Cardiac muscle cell (in vitro differentiated cells and primary cell): ENCODE data around the gene CLIP2. TPM values are rescaled to one million over a fixed set of nuclear protein-coding genes. Genes with fewer than 3 reads are reported as not detected.

ENCODE experiments used
- DNase-seq, 2 donors: peaks; one replicate each; pipeline versions ENCODE4 v3.0.0 to v3.0.0-alpha.2; 2010 to 2017; ENCODE audit warnings: low read depth in 1 of 2, low spot score in 1 of 2
- H3K27ac ChIP-seq: fragments of 200-600 bp; sonication (generic); 2 replicates; pipeline ENCODE4 v1.5.1; 2016
- H3K27me3 ChIP-seq: fragments of 200-600 bp; sonication (generic); 2 replicates; pipeline ENCODE4 v1.6.0; 2016; ENCODE audit warnings: control low read depth
- H3K36me3 ChIP-seq: fragments of 200-600 bp; sonication (generic); 2 replicates; pipeline ENCODE4 v1.5.1; 2016; ENCODE audit warnings: control low read depth
- H3K4me1 ChIP-seq: fragments of 200-600 bp; sonication (generic); 2 replicates; pipeline ENCODE4 v1.8.1; 2017; ENCODE audit warnings: low read depth, mild to moderate bottlenecking, mixed run types
- H3K4me3 ChIP-seq: fragments of 200-600 bp; sonication (generic); 2 replicates; pipeline ENCODE4 v1.5.1; 2016; ENCODE audit warnings: mild to moderate bottlenecking
- H3K9me3 ChIP-seq: fragments of 200-600 bp; sonication (generic); 2 replicates; pipeline ENCODE4 v1.5.1; 2017; ENCODE audit warnings: low read depth, mild to moderate bottlenecking, control low read depth
- CTCF ChIP-seq: IDR thresholded peaks from 2 replicates; pipeline ENCODE4 v1.5.1; 2012; ENCODE audit warnings: low read depth, mild to moderate bottlenecking, low read length
- polyA plus RNA-seq: library from polyadenylated mRNA; unstranded; fragments of >200 nt; fragmentation: Nextera tagmentation; extraction: Ambion mirVana; gene quantifications from 2 replicates; pipeline ENCODE4 v1.2.1, GENCODE V29; 2016
- total RNA-seq: library from RNA; depleted of rRNA; stranded (reverse); fragments of >200 nt; gene quantifications from 2 replicates; pipeline ENCODE4 v1.2.3, GENCODE V29; 2016

CLIP2 gene
- total and polyA plus RNA-seq, 2 experiments from 2014 or later = 11.1 to 20.0 TPM

DNA sequence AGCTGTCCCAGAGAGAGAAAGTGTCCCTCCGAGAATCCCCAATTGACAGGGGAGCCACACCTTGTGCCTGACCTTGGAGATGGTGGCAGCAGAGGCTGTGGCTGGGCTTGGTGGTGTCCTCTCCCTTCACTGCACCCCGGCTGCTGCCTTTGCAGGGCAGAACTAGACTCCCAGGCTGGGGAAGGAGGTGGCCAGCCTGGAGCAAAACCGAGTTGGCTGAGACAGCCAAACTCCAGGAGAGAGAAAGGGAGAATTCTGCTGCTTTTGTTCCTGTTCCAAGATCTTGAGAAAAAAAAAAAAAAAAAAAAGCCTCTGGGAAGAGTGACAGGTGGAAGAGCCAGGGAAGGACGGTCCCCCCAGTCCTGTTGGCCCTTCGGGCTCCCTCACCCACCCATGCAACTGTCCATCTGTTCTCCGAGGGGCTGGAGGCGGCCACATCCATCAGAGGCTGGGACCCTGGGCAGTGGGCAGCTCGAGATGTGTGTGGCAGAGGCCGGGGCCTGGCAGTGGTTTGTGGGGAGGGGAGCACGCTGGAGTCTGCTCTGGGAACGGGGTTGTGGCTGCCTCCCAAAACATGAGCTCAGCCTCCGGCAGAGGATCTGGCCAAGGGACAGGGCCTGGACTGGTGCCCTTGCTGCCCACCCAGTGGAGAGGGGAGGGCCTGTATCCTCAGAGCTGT is 35.5 kb downstream of the CLIP2 start:
- no peaks in the 10 kb centered on the region for H3K36me3 ChIP-seq
- no peak for DNase-seq
- H3K9me3 ChIP-seq = no peaks in the 10 kb centered on the region
- no peak overlapping the region for H3K4me3 ChIP-seq
- no peaks in the 10 kb centered on the region for H3K4me1 ChIP-seq
- no peak overlapping the region for H3K27ac ChIP-seq
- H3K27me3 ChIP-seq = no peaks in the 10 kb centered on the region
- TF ChIP-seq CTCF = no peak

- no peaks in the 10 kb centered on the region for H3K9me3 ChIP-seq
- no peak overlapping the region for H3K4me3 ChIP-seq
- no peak overlapping the region for H3K27ac ChIP-seq
- no peaks in the 10 kb centered on the region for H3K4me1 ChIP-seq
- no peak for TF ChIP-seq CTCF
- DNase-seq = no peak
- no peaks in the 10 kb centered on the region for H3K36me3 ChIP-seq
- H3K27me3 ChIP-seq = no peaks in the 10 kb centered on the region
These were observed 36.0 kb downstream of the CLIP2 start for GRCh38 chr7:74325210-74325565.

DNA sequence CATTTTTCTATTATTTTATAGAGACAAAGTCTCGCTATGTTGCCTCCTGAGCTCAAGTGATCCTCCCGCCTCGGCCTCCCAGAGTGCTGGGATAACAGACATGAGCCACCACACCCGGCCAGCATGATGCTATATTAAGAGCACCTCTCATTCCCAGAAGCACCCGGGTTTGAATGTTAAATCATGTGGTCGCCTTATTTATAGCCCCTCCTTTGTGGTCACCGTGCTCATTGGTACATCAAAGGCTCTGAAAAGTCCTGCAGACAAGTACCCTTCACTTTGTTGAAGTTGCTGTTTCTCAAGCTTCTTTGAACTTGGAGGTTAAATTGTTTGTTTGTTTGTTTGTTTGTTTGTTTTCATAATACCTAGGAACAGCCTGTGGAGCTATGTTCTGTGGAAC is 40.0 kb downstream of the CLIP2 start:
- Histone ChIP-seq H3K36me3 (no peaks in the 10 kb centered on the region), H3K27me3 (no peaks in the 10 kb centered on the region), H3K27ac (no peak overlapping the region), H3K4me3 (no peak overlapping the region), H3K4me1 (no peaks in the 10 kb centered on the region), H3K9me3 (no peaks in the 10 kb centered on the region)
- no peak for TF ChIP-seq CTCF
- no peak for DNase-seq

- Histone ChIP-seq H3K9me3 (no peaks in the 10 kb centered on the region), H3K4me1 (no peaks in the 10 kb centered on the region), H3K36me3 (no peaks in the 10 kb centered on the region), H3K27me3 (no peaks in the 10 kb centered on the region), H3K27ac (no peak overlapping the region), H3K4me3 (no peak overlapping the region)
- TF ChIP-seq CTCF = no peak
- DNase-seq = no peak
These were observed 43.4 kb downstream of the CLIP2 start for GRCh38 chr7:74332373-74333176.

DNA sequence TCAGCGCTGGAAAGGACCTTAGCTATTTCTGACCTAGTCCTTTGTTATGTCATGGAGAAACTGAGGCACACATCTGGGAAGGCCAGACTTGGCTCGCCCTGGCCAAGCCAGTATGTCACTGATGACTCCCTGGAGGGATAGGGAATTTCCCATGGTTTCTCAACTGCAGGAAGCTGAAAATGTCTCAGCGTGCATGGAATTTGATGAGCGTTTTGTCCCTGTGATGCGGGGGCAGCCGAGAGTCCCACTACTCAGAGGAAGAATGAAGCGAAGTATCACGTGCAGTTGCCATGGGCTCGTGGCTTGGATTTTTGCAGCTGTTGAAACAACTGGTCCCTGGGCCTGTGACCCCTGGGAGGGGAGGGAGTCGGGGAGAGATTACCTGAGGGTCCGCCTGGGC is 44.8 kb downstream of the CLIP2 start:
- Histone ChIP-seq H3K36me3 (no peaks in the 10 kb centered on the region), H3K9me3 (no peaks in the 10 kb centered on the region), H3K4me3 (no peak overlapping the region), H3K27me3 (no peaks in the 10 kb centered on the region), H3K4me1 (no peaks in the 10 kb centered on the region), H3K27ac (no peak overlapping the region)
- no peak for TF ChIP-seq CTCF
- peak in 1 of 2 donors; percentile 68 for DNase-seq
